Middle frontal gyrus (tissue), 1 donor: Measurements from ENCODE around the gene ZNF263.

Experiments used
- DNase-seq: peaks from one replicate; pipeline ENCODE4 v3.0.0-alpha.2; 2015; ENCODE audit warnings: low spot score; ENCODE audit errors: extremely low spot score

ZNF263 gene

DNA sequence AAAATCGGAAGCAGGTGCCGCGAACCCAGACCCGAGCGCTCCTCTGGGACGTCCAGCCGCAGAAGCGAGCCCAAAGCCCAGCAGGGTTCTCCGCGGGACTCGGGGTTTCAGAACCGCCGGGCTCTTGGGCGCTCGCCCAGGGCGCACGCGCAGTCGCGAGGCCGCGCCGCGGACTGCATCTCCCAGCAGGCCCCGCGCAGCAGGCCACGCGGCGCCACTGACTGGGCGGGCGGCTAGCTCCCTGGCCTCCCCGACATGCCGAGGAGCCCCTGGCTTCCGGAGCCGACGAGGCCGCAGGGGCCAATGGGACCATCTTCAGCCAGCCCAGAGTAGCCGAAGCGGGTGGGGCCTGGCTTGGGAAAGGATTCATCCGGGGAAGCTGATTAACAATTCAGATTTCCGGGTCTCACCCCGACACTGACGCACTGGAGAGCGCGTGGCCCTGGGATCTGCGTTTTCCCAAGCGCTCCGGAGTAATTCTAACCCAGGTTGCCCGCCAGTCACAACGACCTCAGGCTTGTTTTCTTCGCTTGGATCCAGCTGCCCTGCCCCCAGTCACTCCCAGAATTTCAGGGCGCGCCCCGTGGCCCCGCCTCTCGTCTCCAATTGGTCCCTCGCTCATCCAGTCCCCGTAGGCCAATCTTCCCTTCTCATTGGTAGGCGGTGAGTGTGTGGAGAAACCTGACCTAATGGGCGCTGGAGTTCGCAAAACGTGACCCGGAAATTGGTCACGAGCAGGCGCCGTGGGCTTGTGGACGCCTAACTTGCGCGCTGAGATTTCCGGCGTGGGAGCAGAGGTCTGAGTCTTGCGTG is at the start of gene ZNF263:
ZNF263 (plus strand) TSS at position 762 of the 813 bp plus-strand sequence. CDS start 328 bp downstream, outside the sequence.
- DNase-seq: peak; percentile 97

DNA sequence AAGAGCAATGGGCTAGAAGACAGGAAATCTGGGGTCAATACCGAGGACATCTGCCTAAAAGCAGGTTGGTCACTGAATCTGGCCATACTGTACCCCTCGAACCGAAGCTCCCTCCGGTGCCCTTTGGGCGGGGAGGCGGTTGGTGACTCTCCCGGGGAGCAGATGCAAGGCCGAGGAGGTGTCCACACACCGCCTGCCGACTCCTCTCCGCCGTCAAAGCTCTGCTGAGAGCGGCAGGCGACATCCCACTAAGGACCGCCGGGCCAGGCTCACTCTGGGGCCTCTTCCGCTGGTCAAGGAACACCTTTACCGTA is 48.8 kb upstream of the ZNF263 start:
- DNase-seq: no peak

DNA sequence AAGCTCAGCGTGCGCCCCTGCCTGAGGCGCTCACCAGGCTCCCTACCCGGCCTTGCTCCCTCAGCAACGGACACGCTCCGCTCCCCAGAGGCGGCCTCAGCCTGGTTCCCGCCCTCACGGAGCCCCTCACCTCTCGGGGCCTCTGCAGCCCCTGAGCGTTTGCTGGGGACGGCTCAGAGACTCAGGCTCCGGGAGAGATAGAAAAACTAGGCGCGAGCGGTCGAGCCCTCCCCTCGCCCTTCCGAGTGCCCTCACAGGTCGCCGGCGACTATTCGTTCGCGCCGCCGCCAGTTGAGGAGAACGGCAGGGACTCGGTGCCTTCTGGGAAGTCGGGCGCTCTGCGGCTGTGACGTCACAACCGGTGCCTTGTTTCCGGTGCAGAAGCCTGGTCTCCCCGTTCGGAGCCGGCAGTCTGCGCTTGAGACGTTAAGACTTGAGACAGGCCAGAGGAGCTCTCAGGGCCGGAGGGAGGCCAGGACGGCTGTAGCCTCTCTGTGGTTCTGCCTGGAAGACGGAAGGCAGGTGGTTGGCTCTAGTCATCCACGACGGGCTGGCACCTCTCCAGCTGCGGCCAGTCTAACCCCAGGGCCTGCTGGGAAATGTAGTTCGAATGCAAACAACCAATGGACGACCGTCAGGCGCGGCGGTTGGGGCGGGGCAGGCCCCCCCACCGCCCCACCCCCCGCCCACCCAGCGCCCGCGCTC is 48.3 kb upstream of the ZNF263 start, which contains the start of gene ZNF200:
ZNF200 (minus strand) TSS at position 302 of the 705 bp plus-strand sequence. CDS start 1,403 bp downstream, outside the sequence.
- peak; percentile 93 for DNase-seq

DNA sequence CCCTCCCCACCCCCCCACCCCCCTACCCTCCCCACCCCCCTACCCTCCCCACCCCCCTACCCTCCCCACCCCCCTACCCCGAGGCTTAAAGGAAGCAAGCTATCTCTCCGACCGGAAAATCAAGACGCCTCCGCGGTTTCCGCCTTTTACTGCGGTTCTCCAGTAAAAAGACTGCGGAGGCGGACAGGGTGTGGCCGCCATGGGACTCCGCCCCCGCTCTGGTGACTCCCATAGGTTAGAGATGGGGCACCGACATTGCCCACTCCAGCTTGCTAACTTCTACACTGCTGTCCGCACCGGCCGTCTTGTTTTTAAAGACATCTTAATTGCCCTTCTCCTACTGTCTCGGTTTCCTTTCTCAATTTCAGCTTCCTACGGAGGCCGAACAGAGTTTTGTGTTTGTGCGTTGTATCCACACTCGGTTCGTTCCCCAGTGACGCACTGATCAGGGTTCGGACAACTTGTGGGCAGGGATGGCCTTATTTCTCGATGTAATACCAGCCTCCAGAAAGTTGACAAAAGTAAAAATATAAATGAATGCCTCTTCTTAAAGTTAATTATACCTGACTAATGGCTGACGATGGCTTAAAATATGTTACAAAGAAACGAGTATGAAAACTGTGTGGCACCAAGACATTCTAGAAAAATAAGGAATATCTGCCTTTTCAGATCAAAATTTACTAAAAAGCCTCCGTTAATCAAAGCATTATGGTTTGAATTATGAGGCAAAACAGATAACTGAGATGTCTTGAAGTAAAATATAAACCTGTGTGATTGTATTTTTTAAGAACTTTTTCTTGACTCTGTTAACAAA is 47.2 kb upstream of the ZNF263 start:
- DNase-seq: no peak

DNA sequence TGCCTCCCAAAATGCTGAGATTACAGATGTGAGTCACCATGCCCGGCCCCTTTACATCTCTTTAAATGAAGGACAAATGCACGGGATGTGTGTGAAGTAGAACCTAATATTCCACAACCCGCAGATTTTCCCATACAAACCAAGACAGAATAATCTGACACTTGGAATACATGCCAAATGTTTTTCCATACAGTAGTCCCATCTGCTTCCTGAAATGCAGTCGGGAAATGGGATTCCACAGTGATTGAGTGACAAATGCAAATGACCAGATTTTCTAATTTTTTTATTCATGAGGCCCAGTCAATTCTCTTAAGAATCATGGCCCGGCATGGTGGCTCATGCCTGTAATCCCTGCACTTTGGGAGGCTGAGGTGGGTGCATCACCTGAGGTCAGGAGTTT is 41.5 kb upstream of the ZNF263 start:
- DNase-seq: no peak

DNA sequence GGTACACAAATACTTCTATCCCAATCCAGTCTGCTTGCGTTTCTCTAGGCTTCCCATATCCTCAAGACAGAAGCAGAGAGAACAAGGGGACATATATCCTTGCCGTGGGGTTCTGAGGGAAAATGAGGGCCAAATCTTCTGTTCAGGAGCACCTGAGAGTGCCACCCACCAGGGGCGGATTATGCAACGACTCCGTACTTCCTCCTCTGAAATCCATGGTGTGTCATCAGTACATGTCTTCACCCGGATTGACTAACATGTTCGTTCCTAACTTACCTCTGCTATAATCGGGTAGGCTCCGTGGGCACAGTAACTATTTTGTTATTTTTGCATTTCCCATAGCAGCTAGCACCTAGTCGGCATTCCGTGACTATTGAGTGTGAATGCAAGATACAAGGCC is 40.6 kb upstream of the ZNF263 start:
- DNase-seq: no peak

DNA sequence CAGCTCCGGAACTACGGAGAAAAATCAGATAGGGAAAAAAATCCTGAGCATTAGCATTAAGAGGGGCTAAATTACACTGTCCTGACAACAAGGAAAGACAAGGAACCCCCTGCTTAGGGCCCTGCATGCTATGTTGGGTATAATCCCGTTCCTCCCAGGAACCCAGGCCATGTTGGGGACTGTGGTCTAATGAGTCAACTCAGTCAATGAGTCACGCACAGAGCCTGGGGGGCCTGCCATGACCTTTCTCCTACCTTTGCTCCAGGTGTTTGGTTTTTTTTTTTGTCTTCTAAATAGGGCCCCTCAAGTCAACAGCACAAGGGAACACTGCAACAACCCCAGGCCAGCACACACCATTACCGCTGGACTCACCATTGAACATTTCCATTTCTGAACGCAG is 39.4 kb upstream of the ZNF263 start:
- no peak for DNase-seq

DNA sequence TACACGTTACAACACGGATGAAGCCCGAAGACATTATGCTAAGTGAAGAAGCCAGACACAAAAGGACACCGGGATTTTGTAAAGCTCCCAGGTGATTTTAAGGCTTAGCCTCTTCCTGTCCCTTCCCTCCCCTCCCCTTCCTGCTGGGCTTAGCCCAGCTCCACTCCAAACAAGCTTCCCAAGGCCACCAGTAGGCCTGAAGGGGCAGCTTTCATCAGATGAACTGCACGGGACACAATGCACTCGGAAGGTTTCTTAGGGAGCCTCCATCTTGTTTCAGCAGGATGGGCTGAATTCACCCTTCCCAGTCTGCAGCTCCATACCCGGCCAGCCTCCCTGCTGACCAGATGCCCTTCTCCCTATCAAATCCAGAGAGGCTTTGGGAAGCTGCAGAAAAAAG is 37.3 kb upstream of the ZNF263 start:
- no peak for DNase-seq

DNA sequence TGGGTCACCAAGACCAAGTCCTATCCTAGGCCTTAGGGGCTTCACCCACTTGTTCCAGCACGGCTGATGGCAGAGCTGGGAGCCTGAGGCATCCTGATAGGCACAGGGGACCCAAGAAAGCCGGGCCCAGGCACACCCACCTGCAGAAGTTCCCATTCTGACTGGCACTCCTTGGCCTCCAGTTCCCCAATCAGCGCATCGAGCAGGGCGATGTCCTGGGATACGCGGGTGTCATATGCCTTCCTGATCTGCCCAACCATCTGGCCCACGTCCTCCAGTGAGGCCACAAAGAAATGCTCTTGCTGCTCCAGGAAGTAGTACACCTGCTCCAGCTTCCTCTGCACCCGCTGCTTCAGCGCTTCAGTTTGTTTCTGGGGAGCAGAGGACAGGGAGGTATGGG is 36.4 kb upstream of the ZNF263 start:
- no peak for DNase-seq

DNA sequence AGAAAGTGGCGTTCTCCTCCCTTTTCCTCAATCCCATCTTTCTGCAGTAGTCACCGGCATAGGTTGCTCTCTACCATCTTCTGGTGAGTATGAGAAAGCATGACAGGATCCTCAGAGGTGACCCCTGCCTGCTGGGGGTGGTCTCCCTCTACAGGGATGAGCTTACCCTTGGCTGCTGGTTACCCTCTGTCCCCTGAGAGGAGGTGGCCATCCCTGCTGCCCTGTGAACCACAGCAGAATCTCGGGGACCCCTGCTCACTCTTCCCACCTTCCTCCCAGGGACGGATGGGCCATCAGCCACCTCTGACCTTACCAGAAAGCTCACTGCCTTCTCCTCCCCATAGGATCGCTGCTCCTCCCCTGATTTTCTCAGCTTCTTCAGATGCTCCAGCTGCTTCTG is 34.7 kb upstream of the ZNF263 start:
- DNase-seq: no peak

DNA sequence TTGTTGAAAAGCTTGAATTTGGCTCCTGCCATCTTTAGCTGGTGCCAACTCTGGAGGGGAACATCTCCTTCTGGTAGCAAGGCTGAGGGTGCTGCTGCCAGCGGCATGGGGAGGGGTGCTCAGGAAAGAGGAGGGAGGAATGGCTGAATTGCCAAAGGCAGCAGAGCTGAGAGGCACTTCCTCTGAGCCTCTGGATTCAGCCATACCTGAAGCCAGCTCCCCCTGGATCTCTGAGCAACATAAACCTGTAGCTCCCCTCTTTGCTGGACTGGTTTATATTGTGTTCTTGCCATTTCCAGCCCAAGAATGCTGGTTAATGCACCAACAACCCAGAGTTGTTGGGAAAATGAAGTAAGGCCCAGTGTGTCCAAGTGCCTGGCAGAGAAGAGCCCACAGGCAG is 34.3 kb upstream of the ZNF263 start:
- no peak for DNase-seq

DNA sequence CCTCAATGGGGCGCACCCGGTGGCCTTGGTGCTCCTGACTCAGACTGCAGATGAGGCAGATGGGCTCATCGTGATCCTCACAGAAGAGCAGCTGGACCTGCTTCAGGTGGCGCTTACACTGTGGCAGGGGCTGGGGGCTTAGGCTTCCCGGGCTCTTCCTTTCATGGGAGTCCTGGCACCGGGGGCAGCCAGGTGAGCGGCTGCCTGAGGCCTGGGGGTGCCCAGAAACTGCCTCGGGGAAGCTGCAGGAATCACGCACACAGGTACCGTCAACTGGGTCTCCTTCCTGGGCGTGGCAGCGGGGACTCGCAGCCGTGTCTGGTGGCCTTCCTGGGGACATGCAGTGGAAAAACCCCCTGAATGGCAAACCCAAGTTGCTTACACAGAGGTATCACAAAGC is 33.8 kb upstream of the ZNF263 start:
- DNase-seq: no peak

DNA sequence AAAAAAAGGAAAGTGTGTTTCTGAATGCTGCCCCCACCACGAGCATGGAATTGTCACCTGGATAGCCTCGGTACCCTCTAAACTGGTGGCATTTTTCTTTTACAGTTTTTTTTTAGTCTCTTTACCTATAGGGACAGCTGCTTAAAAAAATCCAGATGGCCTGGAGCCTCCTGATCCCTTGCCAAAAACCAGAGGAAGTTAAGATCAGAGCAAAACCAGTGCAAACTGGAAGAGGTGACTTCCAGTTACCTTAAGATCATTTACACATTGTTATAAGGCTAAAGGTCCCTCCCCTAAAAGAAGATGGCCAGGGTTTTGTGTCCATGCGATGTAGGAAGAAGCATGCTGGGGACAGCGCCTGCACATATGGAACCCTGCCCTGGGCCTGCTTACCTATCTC is 30.3 kb upstream of the ZNF263 start:
- no peak for DNase-seq

DNA sequence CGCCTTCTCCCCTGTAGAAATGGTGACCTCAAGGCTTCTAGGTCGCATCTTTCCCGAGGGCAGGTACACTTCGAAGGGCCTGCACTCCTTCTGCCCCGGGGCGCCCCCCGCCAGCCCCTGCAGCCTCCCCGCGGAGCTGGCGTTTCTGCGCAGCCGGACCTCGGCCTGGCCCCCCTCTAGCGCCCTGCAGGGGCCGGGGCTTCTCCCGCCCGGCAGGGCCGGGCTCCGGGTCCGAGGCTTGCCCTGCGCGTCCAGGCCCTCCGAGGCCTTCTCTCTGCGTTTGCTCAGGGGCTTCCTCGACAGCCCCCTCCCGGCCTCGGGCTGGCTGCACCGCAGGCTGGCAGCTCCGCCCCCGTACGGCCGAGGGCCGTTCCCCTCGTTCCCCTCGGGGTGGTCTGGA is 29.0 kb upstream of the ZNF263 start:
- no peak for DNase-seq

DNA sequence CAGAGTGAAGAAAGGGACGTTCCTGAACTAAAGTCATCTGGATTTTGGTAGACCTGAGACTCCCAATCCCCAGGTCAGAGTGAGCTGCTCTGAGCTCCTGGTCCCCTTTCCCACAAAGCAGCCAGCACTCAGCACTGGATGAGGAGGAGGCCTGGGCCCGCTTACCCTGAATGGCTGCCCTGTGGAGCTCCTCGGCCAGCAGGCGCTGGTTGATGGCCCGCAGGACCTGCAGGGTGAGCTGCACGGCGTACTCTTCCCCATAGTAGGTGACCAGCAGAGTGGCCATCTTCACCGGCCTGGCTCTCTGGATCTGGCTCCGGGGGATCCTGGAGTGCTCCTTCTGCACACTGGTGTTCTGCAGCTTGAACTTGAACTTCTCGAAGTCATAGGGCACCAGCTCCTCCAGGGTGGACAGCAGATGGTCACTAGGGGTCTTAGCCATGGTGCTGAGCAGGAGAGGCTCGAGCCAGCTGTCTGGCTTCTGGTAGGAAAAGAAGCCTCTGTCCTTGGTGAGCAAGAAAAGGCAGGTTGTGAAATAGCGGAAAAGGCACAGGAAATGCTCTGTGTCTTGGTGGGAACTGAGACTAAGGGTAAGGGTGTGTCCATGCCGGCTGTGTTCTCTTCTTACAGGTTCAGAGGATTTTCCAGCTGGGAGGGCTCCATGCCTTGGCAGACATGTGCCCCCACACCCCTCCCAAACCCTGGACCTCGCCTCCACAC is 27.0 kb upstream of the ZNF263 start, which contains the start of gene MEFV:
MEFV (minus strand) TSS at position 488 of the 720 bp plus-strand sequence; CDS start at position 442, 46 bp downstream.
- no peak for DNase-seq

DNA sequence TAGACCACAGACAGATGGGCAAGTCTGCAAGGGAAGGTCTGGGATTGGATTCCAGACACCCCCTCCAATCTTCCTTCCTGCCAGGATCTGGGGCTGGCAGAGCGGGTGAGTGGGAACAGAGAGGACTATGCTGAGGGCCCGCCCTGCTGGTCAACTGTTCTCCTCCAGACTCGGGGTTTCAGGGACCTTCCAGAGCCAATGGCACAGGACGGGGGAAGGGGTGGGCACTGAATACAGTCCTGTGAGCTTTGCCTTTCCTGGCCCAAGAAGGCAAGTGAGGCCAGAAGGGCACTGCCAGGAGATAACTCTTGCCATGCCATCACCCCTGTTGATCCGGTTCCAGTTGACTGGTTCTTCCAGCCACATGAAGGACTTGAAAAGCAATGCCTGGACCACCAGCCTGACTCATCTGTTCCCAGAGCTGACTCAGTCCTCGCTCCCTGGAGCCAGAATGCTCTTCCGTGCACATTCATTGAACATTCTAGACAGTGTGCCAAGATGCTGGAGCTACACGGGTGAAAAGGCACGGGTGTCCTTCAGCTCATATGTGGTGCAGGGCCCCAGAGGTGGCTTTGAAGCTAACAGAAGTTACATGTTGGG is 26.3 kb upstream of the ZNF263 start:
- no peak for DNase-seq

DNA sequence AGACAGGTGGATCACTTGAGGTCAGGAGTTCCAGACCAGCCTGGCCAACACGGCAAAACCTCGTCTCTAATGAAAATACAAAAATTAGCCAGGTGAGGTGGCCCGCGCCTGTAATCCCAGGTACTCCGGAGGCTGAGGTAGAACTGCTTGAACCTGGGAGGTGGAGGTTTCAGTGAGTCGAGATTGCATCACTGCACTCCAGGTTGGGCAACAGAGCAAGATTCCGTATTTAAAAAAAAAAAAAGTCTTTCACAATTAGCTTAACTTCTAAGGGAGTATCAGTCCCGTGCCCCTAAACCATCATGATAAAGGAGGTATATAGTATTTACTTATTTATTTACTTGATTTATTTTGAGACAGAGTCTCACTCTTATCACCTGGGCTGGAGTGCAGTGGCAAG is 23.5 kb upstream of the ZNF263 start:
- no peak for DNase-seq

DNA sequence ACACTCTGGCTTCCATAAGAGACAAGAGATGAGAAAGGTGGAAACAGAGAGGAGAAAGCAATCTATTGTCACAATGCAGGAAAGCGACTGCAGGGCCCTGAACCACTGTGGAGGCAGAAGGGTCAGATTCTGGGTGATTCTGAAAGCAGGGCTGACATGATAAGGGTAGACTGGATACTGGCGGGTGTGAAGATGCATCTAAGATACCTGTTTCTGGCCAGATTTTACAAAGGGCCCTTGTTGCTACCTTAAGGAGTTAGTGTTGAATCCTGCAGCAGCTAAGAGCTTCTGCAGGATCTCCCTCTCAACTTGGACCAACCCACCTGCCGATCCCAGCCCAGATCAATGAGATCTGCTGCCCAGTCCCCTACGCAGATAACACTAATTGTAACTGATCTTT is 20.8 kb upstream of the ZNF263 start:
- no peak for DNase-seq

DNA sequence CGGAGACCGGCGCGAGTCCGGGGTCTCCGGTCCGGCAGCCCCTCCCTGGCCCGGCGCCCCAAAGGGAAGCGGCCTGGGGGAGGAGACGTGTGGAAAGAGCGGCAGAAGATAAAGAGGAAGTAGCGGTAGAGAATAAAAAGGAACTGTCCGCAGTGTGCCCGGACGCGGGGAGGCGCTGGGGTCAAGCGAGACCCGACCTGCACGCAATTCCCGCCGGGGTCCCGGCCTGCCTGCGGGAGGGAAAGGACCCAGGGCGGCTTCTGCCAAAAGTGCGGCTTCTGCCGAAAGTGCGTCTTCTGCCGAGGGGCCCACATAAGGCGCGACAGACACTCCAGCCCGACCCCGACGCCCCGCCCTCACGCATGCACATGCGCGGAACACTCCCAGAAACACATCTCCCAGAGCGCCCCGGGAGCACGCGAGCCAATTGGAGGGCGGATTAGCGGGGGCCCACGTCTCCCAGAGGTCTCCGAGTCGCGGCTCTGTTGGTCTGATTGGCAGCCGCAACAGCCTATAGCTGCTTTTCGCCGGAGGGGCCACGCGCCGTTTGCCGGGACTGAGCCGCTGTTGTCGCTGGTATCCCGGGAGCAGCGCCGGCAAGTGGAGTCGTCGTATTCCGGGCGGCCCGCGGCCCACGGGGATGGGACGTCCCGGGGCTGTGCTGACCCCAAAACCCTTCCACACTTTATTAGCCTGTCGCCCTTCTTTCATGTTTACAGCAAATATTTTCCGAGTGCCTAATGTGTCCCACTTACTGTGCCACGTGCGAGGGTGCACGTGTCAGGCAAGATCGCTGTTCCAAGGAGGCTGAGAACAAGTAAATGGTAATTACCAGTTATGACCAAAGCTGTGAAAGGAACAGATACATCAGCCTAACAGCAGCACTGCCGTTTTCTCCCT is 18.9 kb upstream of the ZNF263 start:
- DNase-seq: peak; percentile 98
